ENCODE results near the gene TBL2.
"Not testable (repeated sequence)": the region's sequence is repeated elsewhere in the genome, so short reads cannot be mapped to it uniquely, and the experiment has no call there.

DNA sequence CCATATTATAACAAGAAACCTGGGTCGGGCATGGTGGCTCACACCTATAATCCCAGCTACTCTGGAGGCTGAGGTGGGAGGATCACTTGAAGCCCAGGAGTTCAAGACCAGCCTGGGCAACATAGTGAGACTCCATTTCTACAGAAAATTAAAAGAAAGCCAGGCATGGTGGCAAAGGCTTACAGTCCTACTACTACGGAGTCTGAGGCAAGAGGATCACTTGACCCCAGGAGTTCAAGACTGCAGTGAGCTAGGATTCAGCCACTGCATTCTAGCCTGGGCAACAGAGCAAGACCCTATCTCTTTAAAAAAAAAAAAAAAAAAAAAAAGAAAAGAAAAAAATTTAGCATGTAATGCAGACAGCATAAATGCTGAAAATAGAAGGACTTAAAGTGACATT is 39.9 kb downstream of the TBL2 start:
- TF ChIP-seq, protein P1, sequence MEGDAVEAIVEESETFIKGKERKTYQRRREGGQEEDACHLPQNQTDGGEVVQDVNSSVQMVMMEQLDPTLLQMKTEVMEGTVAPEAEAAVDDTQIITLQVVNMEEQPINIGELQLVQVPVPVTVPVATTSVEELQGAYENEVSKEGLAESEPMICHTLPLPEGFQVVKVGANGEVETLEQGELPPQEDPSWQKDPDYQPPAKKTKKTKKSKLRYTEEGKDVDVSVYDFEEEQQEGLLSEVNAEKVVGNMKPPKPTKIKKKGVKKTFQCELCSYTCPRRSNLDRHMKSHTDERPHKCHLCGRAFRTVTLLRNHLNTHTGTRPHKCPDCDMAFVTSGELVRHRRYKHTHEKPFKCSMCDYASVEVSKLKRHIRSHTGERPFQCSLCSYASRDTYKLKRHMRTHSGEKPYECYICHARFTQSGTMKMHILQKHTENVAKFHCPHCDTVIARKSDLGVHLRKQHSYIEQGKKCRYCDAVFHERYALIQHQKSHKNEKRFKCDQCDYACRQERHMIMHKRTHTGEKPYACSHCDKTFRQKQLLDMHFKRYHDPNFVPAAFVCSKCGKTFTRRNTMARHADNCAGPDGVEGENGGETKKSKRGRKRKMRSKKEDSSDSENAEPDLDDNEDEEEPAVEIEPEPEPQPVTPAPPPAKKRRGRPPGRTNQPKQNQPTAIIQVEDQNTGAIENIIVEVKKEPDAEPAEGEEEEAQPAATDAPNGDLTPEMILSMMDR (IDR thresholded peaks at IDR 0.05), result not testable (repeated sequence)
- TF ChIP-seq POLR2A (IDR thresholded peaks at IDR 0.05); POLR2AphosphoS5 (IDR thresholded peaks at IDR 0.05); EP300 (IDR thresholded peaks at IDR 0.05; ENCODE audit: low read depth): not testable (repeated sequence)
